NB4 (cell line): ENCODE measurements around the gene LAMA3.

ENCODE experiments used
- MAX ChIP-seq: IDR thresholded peaks from 2 replicates; pipeline ENCODE4 v1.6.1; 2011; ENCODE audit warnings: low read depth, low read length
- MYC ChIP-seq: IDR thresholded peaks from 2 replicates; pipeline ENCODE4 v1.6.1; 2011; ENCODE audit warnings: low read depth, low read length
- POLR2A ChIP-seq: IDR thresholded peaks from 2 replicates; pipeline ENCODE4 v1.6.1; 2011; ENCODE audit warnings: mild to moderate bottlenecking; ENCODE audit not compliant: insufficient read length; ENCODE audit errors: extremely low read depth
- TF ChIP-seq, protein P1 (sequence below): IDR thresholded peaks from one replicate; pipeline ENCODE4 v1.5.1; 2012; ENCODE audit warnings: low read depth, low read length

DNA sequence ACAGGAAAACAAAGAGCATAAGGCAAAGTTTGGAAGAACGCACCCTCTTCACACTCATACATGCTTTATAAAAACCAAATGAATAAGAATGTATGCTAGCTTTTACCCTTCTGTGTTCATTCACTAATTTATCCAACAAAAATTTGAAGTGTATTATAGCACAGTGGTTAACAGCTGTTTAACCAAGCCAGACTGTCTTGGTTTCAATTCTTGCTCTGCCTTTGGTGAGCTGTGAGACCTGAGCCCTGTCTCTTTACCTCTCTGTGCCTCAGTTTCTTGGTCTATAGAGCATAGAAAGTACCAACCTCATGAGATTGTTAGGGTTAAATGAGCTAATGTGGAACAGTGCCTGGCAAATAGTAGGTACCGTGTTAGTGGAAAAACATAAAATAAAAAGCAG, 220.8 kb downstream of the LAMA3 start:
- TF ChIP-seq, protein P1, sequence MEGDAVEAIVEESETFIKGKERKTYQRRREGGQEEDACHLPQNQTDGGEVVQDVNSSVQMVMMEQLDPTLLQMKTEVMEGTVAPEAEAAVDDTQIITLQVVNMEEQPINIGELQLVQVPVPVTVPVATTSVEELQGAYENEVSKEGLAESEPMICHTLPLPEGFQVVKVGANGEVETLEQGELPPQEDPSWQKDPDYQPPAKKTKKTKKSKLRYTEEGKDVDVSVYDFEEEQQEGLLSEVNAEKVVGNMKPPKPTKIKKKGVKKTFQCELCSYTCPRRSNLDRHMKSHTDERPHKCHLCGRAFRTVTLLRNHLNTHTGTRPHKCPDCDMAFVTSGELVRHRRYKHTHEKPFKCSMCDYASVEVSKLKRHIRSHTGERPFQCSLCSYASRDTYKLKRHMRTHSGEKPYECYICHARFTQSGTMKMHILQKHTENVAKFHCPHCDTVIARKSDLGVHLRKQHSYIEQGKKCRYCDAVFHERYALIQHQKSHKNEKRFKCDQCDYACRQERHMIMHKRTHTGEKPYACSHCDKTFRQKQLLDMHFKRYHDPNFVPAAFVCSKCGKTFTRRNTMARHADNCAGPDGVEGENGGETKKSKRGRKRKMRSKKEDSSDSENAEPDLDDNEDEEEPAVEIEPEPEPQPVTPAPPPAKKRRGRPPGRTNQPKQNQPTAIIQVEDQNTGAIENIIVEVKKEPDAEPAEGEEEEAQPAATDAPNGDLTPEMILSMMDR = no peak
- no peak for TF ChIP-seq POLR2A
- TF ChIP-seq MAX = no peak
- no peak for TF ChIP-seq MYC
